OCI-LY7 (cell line): ENCODE results near the gene ZNF300. TPM values are rescaled to one million over a fixed set of nuclear protein-coding genes. Genes with fewer than 3 reads are reported as not detected.
A peak's percentile ranks its signal among the peaks of the same experiment; 100 is the strongest.

Experiments
- BruUV-seq: library from RNA; stranded (reverse); fragments of 400-500 nt; replicated peaks from 2 replicates; lab custom pipeline; 2021; lab: Mats Ljungman, UMichigan
- CTCF ChIA-PET: fragments of 300-600 bp; sonication (Branson Sonifier 250); formaldehyde crosslinking; loops from one replicate; lab custom pipeline; 2022; ENCODE audit warnings: antibody characterized with exemption; ENCODE audit not compliant: unreplicated experiment; lab: Charles Lee
- POLR2A ChIA-PET: fragments of 300-600 bp; sonication (Branson Sonifier 250); formaldehyde crosslinking; loops from one replicate; lab custom pipeline; 2022; ENCODE audit warnings: antibody characterized with exemption; lab: Charles Lee
- DNase-seq: peaks from one replicate; pipeline ENCODE4 v3.0.0-alpha.2; 2015; ENCODE audit warnings: low spot score
- H2AFZ ChIP-seq: fragments of 200-600 bp; sonication (generic), shearing (Covaris generic); 2 replicates; pipeline ENCODE4 v1.6.1; 2014; ENCODE audit warnings: mild to moderate bottlenecking, antibody characterized with exemption, low read length, moderate library complexity
- H3K27ac ChIP-seq: fragments of 200-600 bp; sonication (generic); 2 replicates; pipeline ENCODE4 v1.5.1; 2014; ENCODE audit warnings: mixed run types, low read depth, mild to moderate bottlenecking, moderate library complexity, low read length, inconsistent platforms; ENCODE audit not compliant: poor library complexity, severe bottlenecking
- H3K36me3 ChIP-seq: fragments of 200-600 bp; sonication (generic); 2 replicates; pipeline ENCODE4 v1.6.1; 2014; ENCODE audit warnings: mild to moderate bottlenecking, antibody characterized with exemption, low read length, moderate library complexity, mixed read lengths; ENCODE audit not compliant: insufficient read depth
- H3K4me1 ChIP-seq: fragments of 200-600 bp; sonication (generic); 2 replicates; pipeline ENCODE4 v1.5.1; 2014; ENCODE audit warnings: mild to moderate bottlenecking, low read length; ENCODE audit not compliant: insufficient read depth, poor library complexity, severe bottlenecking
- H3K4me2 ChIP-seq: fragments of 200-600 bp; sonication (generic); 2 replicates; pipeline ENCODE4 v1.6.1; 2014; ENCODE audit warnings: mild to moderate bottlenecking, low read length
- H3K4me3 ChIP-seq: fragments of 200-600 bp; sonication (generic); 2 replicates; pipeline ENCODE4 v1.5.1; 2014; ENCODE audit warnings: mild to moderate bottlenecking, low read depth, low read length; ENCODE audit not compliant: poor library complexity, severe bottlenecking
- H3K79me2 ChIP-seq: fragments of 200-600 bp; sonication (generic); 2 replicates; pipeline ENCODE4 v1.6.1; 2016; ENCODE audit warnings: low read depth, mild to moderate bottlenecking, low read length, moderate library complexity, mixed read lengths; ENCODE audit not compliant: insufficient read depth
- H3K9me2 ChIP-seq: fragments of 200-600 bp; sonication (generic); 2 replicates; pipeline ENCODE4 v1.6.1; 2016; ENCODE audit warnings: mild to moderate bottlenecking, low read length, mixed read lengths; ENCODE audit not compliant: insufficient read depth
- H3K9me3 ChIP-seq: fragments of 200-600 bp; sonication (generic); 2 replicates; pipeline ENCODE4 v1.6.1; 2014; ENCODE audit warnings: mild to moderate bottlenecking, mixed run types, low read length, mixed read lengths
- H4K20me1 ChIP-seq: fragments of 200-600 bp; sonication (generic); 2 replicates; pipeline ENCODE4 v1.6.1; 2014; ENCODE audit warnings: mild to moderate bottlenecking, antibody characterized with exemption, low read length, moderate library complexity, mixed read lengths; ENCODE audit not compliant: insufficient read depth
- CTCF ChIP-seq: fragments of 200-600 bp; sonication (generic); conservative IDR thresholded peaks from 2 replicates; pipeline ENCODE4 v1.5.1; 2014; ENCODE audit warnings: mild to moderate bottlenecking, antibody characterized with exemption, low read length, moderate library complexity, mixed read lengths
- EZH2phosphoT487 ChIP-seq: fragments of 200-600 bp; sonication (generic); IDR thresholded peaks from 2 replicates; pipeline ENCODE4 v1.6.1; 2018; ENCODE audit warnings: low read depth, borderline replicate concordance, mild to moderate bottlenecking, mixed run types, antibody characterized with exemption, low read length, moderate library complexity, mixed read lengths
- intact Hi-C: fragments of 100-400 bp; cut with micrococcal nuclease; formaldehyde crosslinking; loops from one replicate; pipeline ENCODE4 v1.10.0; 2022; ENCODE audit not compliant: unreplicated experiment
- total RNA-seq, 2 experiments: library from RNA; depleted of rRNA in 1 of 2; stranded (reverse); fragments of >200 nt in 1 of 2; shearing (Covaris generic) in 1 of 2; gene quantifications; 2 replicates each; pipeline ENCODE4 v1.2.3, GENCODE V29; 2014 to 2022

The ZNF300 gene
- total RNA-seq, 2 experiments from 2014 or later: not detected

GRCh38 chr5:150853561-150853960 lies 51.2 kb downstream of the ZNF300 start:
- Histone ChIP-seq H3K4me3 (no peak overlapping the region), H4K20me1 (no peaks in the 10 kb centered on the region), H3K27ac (no peak overlapping the region), H2AFZ (no peak overlapping the region), H3K4me1 (no peaks in the 10 kb centered on the region), H3K9me3 (no peaks in the 10 kb centered on the region), H3K36me3 (no peaks in the 10 kb centered on the region), H3K9me2 (no peaks in the 10 kb centered on the region), H3K79me2 (no peaks in the 10 kb centered on the region), H3K4me2 (peak overlapping the region; percentile 22)
- ChIA-PET POLR2A (no interaction called here), CTCF (no interaction called here)
- no peak for DNase-seq
- no TSS peak for BruUV-seq
- intact Hi-C loops: no loop called here
- no peak for TF ChIP-seq EZH2phosphoT487
- TF ChIP-seq CTCF: no peak

DNA sequence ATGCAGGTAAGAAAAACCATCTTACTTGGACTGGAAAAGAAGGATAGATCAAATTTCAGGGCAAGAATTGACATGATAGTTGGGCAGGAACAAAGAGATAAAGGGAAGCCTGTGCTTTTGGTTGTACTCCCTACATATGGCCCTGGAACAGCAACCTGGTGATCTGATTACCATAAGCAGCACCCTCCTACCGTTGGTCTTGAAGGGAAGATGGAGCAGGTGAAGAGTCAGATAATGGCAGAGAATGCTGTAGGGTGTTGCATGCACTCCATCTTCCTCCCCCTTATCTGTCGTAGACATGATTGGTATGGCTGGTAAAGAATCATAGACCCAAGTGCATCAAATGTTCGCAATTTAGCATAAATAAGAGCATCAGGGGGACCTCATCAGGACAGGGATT lies 53.7 kb downstream of the ZNF300 start:
- Histone ChIP-seq H3K79me2 (no peaks in the 10 kb centered on the region), H3K9me3 (no peaks in the 10 kb centered on the region), H3K27ac (no peak overlapping the region), H4K20me1 (no peaks in the 10 kb centered on the region), H3K4me2 (no peak overlapping the region), H3K4me3 (no peak overlapping the region), H3K4me1 (peaks cover 5% of the 10 kb centered on the region), H3K9me2 (no peaks in the 10 kb centered on the region), H3K36me3 (no peaks in the 10 kb centered on the region), H2AFZ (no peak overlapping the region)
- no TSS peak for BruUV-seq
- no peak for DNase-seq
- intact Hi-C loops: no loop called here
- TF ChIP-seq EZH2phosphoT487 (no peak), CTCF (no peak)
- ChIA-PET CTCF (no interaction called here), POLR2A (interaction anchor here (0.9 kb wide), 1 partner anchor 266 kb away, joined by 3 read pairs; no protein-coding TSS in a partner anchor)

DNA sequence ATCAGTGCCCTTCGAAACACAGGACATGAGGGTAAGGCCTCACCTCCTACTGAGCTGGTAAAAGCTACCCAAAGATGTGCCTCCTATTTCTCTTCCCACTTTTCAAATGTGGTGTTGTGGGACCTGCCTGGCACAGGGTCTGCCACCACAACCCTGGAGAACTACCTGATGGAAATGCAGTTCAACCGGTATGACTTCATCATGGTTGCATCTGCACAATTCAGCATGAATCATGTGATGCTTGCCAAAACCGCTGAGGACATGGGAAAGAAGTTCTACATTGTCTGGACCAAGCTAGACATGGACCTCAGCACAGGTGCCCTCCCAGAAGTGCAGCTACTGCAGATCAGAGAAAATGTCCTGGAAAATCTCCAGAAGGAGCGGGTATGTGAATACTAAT lies 56.5 kb downstream of the ZNF300 start:
- Histone ChIP-seq H4K20me1 (no peaks in the 10 kb centered on the region), H3K4me2 (no peak overlapping the region), H3K4me1 (peaks cover 5% of the 10 kb centered on the region), H3K9me3 (no peaks in the 10 kb centered on the region), H3K4me3 (no peak overlapping the region), H3K27ac (no peak overlapping the region), H3K9me2 (no peaks in the 10 kb centered on the region), H2AFZ (no peak overlapping the region), H3K79me2 (no peaks in the 10 kb centered on the region), H3K36me3 (no peaks in the 10 kb centered on the region)
- CTCF ChIA-PET: no interaction called here
- intact Hi-C loops: no loop called here
- POLR2A ChIA-PET: interaction anchor here (0.6 kb wide), 1 partner anchor 91 kb away, joined by 3 read pairs; no protein-coding TSS in a partner anchor
- no peak for TF ChIP-seq CTCF
- no peak for TF ChIP-seq EZH2phosphoT487
- no peak for DNase-seq
- BruUV-seq: no TSS peak
